Measurements from ENCODE around the gene HTT. TPM values are rescaled to one million over a fixed set of nuclear protein-coding genes. Genes with fewer than 3 reads are reported as not detected.

The HTT gene
- total RNA-seq, 6 experiments from 2014 or later, result 25.5 to 37.8 (median 30.3) TPM

- Histone ChIP-seq H3K4me3 (no peak overlapping the region), H3K27ac (no peak overlapping the region), H3K27me3 (no peaks in the 10 kb centered on the region), H3K4me1 (peaks cover 0 to 21% (median 9%) of the 10 kb centered on the region in 4 donors), H3K9me3 (no peaks in the 10 kb centered on the region), H3K36me3 (no peaks in the 10 kb centered on the region)
- no peak for DNase-seq
- intact Hi-C loops (cut with DNase I), result no loop called here
- TF ChIP-seq, protein P1, sequence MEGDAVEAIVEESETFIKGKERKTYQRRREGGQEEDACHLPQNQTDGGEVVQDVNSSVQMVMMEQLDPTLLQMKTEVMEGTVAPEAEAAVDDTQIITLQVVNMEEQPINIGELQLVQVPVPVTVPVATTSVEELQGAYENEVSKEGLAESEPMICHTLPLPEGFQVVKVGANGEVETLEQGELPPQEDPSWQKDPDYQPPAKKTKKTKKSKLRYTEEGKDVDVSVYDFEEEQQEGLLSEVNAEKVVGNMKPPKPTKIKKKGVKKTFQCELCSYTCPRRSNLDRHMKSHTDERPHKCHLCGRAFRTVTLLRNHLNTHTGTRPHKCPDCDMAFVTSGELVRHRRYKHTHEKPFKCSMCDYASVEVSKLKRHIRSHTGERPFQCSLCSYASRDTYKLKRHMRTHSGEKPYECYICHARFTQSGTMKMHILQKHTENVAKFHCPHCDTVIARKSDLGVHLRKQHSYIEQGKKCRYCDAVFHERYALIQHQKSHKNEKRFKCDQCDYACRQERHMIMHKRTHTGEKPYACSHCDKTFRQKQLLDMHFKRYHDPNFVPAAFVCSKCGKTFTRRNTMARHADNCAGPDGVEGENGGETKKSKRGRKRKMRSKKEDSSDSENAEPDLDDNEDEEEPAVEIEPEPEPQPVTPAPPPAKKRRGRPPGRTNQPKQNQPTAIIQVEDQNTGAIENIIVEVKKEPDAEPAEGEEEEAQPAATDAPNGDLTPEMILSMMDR (IDR thresholded peaks at IDR 0.05), result no peak
- no peak for TF ChIP-seq POLR2A (IDR thresholded peaks at IDR 0.05)
- ATAC-seq, result no peak
- WGBS (ENCODE audit: insufficient coverage, low coverage, low lambda C conversion rate, missing lambda C conversion rate), result 91% methylated on average over 9 of the region's 16 CpGs
These were observed 4.8 kb upstream of the HTT start for GRCh38 chr4:3069661-3070199.

GRCh38 chr4:3070709-3071500 is 3.6 kb upstream of the HTT start:
- 49% methylated on average over 3 of the region's 3 CpGs for WGBS (ENCODE audit: insufficient coverage, low coverage, low lambda C conversion rate, missing lambda C conversion rate)
- Histone ChIP-seq H3K4me3 (no peak overlapping the region), H3K27ac (peak overlapping the region in 2 of 3 donors; percentile 17 to 34), H3K27me3 (no peaks in the 10 kb centered on the region), H3K36me3 (no peaks in the 10 kb centered on the region), H3K9me3 (no peaks in the 10 kb centered on the region), H3K4me1 (peaks cover 0 to 24% (median 10%) of the 10 kb centered on the region in 4 donors)
- no peak for DNase-seq
- intact Hi-C loops (cut with DNase I), result no loop called here
- no peak for ATAC-seq
- TF ChIP-seq, protein P1 (IDR thresholded peaks at IDR 0.05), result no peak

- WGBS (ENCODE audit: insufficient coverage, low coverage, low lambda C conversion rate, missing lambda C conversion rate), result 100% methylated on average over 2 of the region's 7 CpGs
- TF ChIP-seq, protein P1 (IDR thresholded peaks at IDR 0.05), result no peak
- TF ChIP-seq POLR2A (IDR thresholded peaks at IDR 0.05), result no peak
- Histone ChIP-seq H3K27me3 (no peaks in the 10 kb centered on the region), H3K36me3 (no peaks in the 10 kb centered on the region), H3K27ac (no peak overlapping the region), H3K4me3 (no peak overlapping the region), H3K4me1 (peaks cover 0 to 33% (median 11%) of the 10 kb centered on the region in 4 donors), H3K9me3 (no peaks in the 10 kb centered on the region)
- DNase-seq (no peak), ATAC-seq (no peak)
- intact Hi-C loops (cut with DNase I), result no loop called here
These were observed 2.7 kb upstream of the HTT start for GRCh38 chr4:3071811-3072210.

GRCh38 chr4:3073158-3074077 is 1.1 kb upstream of the HTT start:
- no peaks in the 10 kb centered on the region for H3K27me3 ChIP-seq
- no peak overlapping the region for H3K27ac ChIP-seq
- H3K4me3 ChIP-seq, result peak overlapping the region; percentile 59 to 66 (median 60)
- TF ChIP-seq, protein P1 (IDR thresholded peaks at IDR 0.05), result no peak
- TF ChIP-seq POLR2A (IDR thresholded peaks at IDR 0.05), result peak; percentile 13
- no peaks in the 10 kb centered on the region for H3K9me3 ChIP-seq
- no peaks in the 10 kb centered on the region for H3K36me3 ChIP-seq
- intact Hi-C loops (cut with DNase I), result no loop called here
- peaks cover 0 to 43% (median 11%) of the 10 kb centered on the region in 4 donors for H3K4me1 ChIP-seq
- ATAC-seq (no peak), DNase-seq (peak; percentile 45 to 71 (median 54))
- WGBS (ENCODE audit: insufficient coverage, low coverage, low lambda C conversion rate, missing lambda C conversion rate), result 30% methylated on average over 2 of the region's 54 CpGs
